GM18498 (cell line): ENCODE results near the gene FBXL17.

Experiments used
- ATAC-seq: cut with Tn5 transposase; IDR thresholded peaks from one replicate; pipeline ENCODE4 v1.9.1; 2021; ENCODE audit warnings: mild to moderate bottlenecking, moderate library complexity; ENCODE audit not compliant: unreplicated experiment

Gene FBXL17

DNA sequence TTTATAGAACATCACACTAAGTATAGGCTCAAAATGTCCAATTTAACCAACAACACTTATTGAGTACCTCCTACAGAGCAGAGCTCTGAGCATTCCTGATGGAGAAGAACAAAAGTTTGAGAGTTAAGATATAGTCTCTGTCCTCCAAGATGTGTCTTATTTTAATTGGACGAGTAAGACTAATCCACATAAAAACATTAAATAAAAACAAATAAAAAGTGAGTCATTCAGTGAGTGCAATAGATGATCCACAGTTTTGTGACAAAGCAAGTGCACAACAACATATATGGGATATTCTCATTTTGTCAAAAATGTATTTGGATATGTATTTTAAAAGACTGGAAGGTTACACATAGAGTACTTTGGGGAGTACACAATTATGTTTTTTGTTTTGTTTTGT is 277.4 kb downstream of the FBXL17 start:
- ATAC-seq = no peak

DNA sequence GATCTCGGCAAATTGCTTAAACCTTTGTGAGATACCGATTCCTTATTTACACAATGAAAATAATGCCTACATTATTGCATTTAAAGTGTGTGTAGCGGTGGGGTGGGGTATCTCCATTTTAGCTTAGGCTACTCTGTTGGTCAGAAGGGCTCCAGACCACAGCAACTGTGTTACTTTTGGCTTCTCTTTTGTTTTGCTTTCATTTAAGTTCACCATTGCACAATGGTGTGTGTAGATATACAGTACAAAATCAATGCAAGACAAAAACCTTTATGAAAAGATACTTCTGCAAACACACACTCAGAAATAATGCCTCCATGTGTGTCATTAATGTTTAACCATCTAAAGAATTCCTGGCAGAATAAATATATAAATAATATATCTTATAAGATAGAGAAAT is 279.4 kb downstream of the FBXL17 start:
- ATAC-seq = peak; percentile 47

DNA sequence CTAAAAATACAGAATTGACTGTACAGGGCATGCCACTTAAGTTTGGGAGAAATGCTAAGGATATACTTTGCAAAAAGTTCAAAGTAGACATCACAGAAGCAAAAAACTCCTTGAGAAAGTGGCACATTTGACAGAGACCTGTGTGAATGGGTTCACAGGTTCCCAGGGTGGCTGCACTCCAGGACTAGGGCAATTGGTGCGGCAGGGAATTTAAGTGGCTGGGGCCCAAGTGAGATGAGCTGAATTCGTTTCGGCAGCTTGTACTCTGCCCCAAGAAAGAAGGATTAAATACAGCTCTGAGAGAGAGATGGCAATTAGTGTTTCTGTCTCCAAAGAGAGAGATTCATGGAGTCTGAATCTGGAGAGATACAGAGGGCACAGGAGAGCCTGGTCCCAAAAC is 280.1 kb downstream of the FBXL17 start:
- ATAC-seq = no peak

DNA sequence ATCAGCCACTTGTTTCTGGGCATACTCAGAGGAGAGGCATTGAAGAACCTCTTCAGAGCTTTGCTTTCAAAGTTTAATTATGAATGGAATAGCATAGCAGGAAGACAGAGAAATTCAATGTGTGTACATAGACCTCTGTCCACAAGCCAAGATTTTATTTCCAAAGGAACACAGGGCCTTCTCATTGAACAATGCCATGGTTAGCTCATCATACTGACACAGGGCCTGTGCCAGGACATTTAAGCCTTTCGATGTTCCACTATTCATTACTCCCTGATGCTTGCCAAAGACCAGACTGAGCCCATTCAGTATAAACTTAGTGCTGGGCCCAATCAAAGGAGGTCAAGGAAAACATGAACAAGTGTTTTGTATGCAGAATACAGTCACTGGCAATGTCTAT is 280.8 kb downstream of the FBXL17 start:
- no peak for ATAC-seq

DNA sequence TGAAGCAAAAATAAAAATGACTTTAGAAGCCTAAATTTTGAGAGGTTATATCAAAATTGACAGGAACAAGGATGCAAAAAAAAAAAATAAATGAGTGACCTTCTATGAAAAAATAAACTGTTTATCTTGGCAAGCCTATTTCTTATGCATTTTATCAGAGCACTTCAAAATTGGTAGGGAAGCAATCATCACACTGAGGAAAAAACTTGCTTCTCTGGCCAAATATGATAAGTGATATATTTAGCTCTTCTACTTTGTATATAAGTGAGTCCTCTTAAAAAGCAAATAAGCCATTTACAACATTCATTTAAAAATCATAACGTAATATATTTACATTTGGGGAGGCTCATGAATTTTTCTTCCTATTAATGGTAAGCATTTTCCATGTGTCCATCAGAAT is 287.1 kb downstream of the FBXL17 start:
- ATAC-seq = no peak

DNA sequence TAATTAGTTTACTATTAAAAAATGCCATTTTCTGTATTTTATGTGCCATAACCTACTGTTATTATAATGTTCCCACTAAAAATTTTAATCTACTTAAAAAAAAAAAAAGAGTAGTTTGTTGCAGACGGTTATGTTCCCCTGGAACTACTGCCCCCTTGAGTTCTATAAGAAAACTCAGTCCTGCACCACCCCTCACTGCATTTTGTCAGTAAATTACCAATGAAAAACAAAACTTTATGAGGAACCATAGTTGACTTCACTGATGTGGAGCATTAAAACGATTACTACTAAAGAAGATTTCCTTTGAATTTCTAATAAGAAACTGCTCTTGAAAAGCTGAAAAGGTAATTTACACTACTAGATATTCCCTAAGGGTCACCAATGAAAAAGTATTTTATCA is 288.7 kb downstream of the FBXL17 start:
- no peak for ATAC-seq

DNA sequence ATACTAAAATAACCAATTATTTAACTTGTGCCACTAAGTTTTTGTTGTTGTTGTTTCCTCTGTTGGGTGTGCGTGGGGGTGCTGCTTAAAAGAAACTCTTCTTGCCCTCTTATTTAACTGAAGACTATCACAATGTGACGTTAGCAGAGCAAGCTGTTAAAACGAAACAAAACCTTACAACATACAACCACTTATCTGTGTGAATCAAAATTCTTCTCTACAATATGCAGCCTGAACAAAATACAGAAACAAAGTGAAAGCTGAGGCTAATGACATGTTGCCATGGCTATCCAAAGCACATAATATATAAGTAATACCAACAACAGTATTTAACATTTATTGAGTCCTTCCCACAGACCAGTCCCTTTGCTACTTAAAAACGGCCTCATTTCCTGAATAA is 291.0 kb downstream of the FBXL17 start:
- no peak for ATAC-seq

DNA sequence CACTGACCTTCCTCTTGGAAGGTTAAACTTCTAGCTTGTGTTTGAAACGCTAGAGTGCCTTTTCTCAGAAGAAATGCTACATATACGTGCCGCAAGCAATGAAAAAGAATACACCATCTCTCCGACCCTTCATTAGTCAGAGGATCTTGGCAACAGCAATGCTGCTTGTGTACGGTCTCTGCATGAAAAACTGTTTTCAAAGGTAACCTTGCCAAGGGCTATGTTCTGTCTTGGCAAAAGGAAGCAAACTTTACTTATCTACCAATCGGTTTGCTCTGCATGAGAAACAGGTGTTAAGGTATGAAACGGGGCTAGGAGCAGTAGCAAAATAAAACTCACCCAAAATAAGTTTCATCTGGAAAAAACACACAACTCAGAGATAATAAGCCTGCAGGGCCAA is 297.8 kb downstream of the FBXL17 start:
- no peak for ATAC-seq

DNA sequence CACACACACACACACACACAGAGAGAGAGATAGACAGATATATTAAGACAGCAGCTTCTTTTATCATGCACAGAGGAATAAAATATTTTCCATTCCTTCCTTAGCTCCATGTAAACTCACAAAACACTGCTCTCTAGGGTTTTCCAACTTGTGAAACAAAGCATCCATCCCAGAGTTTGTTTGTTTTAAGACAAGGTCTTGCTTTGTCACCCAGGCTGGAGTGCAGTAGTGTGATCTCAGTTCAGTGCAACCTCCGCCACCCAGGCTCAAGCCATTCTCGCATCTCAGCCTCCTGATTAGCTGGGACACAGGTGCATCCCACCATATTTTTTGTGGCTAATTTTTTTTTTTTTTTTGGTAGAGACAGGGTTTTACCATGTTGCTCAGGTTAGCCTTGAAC is 298.7 kb downstream of the FBXL17 start:
- no peak for ATAC-seq

DNA sequence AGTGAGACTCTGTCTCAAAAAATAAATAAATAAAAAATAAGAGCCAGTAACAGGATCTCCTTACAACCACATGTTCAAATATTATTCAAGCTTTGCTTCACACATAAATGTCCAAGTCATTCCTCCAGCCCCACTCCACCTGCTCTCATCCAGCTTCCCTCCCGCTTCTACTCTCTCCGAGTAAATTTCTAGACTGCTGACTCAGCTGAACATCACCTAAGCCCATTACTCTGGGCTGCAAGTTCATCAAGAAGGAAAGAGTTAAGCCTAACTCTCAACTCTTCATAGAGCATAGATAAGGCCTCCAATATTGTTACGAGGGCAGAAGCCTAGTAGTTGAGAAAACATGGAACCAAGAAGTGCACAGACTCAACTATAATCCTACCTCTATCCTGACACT is 300.2 kb downstream of the FBXL17 start:
- no peak for ATAC-seq

DNA sequence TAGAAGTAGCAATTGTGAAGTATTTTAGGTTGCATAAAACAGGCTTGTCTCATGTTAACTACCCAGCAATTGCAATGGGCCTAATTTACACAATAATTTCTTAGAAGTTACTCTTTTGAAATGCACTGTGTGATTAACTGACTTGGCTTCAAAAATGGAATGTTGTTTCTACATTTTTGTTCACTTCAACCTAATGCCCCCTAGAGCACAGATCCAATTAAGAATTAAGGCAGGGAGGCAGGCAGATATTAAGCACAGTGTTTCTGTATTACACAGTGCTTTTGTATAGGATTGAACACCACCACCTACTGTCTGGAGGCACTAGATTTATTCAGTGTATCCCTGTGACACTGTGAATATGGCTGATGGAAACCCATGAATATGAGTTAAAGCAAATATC is 302.1 kb downstream of the FBXL17 start:
- no peak for ATAC-seq

DNA sequence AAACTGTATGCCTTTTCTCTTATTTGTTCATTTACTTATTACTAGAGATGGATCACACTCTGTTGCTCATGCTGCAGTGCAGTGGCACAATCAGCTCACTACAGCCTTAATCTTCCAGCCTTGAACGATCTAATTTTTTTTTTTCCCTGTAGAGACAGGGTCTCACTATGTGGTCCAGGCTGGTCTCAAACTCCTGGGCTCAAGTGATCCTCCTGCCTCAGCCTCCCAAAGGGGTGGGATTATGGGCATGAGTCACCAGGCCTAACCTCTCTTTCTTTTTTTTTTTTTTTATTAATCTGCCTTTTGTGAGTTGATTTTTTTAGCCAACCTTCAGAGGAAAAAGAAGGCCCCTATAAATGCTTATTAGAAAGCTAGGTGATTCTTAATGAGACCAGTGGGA is 303.0 kb downstream of the FBXL17 start:
- no peak for ATAC-seq

DNA sequence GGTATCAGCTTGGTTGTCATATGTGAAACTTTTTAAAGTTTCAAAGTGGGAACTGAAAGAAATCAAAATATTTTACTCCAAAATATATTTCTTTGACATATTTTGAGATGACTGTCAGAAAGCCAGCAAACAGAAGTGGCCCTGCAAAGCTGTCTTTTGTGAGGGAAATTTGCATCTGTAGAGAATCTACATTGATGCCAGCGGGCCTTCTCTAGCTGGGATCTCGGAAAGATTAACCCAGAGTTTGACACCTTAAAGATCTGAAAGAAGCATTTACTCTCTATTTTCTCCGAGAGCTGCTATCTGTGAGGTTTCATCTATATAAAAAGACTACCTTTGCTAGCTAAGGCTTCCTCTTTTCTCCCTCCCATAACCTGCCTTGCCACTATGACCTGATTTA is 303.6 kb downstream of the FBXL17 start:
- ATAC-seq = no peak

DNA sequence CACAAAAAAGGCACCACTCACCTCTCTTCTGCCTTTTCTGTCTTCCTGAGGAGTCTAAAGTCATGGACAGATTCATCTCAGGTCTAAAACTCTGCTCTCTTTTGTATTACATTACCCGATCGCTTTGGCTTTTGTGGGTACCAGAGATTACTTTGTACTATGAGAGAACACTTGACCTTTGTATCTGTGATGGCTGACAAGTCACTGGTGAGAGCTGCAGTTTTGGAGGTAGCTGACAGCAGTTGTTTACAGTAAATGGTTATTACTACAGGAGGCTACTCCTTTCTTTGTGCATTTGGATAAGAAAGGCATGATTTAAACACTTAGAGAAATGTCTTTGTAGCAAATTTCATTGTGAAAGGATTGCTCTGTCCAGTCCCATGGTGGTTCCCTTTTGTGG is 307.3 kb downstream of the FBXL17 start:
- no peak for ATAC-seq

DNA sequence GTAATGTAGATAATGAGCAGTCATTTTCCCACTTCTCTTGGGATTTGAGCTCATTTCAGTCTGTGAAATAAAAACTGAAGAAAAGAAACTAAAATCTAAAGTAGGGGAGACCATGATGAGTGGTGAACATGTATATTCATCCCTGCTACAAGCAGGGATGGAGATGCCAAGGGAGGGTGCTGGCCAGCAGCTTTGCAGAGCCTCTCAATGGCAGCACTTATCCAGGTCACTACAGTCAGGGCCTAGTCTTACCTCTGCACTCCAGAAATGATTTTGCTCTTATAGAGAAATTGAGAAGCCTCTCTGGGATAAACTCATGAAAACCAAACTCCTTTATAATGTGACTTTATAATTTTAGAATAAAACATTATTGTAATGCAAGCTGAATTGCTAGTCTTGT is 317.6 kb downstream of the FBXL17 start:
- ATAC-seq = no peak

DNA sequence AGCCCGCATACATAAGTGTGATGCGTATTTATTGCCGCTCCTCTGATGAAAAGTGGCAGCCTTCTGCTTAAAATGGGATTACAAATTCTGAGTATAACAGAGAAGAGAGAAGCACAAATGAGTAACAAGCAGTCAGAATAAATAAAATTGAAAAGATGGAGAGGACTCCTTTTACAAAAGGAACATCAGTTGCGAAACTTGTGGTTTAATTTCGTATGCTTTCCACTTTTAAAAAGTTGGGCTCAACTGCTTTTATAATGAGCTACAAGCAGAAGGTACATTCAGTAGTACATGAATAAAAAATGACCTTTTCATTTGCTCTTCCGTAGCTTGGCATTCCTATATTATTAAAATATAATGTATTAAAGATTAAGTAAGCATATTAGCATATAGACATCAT is 320.0 kb downstream of the FBXL17 start:
- ATAC-seq = no peak

DNA sequence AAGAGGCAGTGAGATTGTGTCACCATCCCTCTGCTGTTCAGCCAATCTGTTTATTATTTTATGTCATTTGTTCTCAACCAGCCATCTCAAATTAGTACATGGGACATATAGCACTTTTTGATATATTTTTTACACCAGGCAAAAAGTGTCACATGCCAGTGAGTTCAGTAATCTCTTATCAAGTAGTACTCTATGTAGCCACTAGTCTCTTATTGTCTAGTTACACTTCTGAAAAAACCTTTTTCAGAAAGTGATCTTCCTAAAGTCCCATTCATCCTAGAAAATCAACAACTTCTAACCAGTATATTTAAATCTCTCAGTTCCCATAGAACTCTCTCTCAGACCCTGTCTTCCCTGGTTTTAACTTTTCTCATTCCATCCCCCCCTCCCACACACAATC is 321.6 kb downstream of the FBXL17 start:
- no peak for ATAC-seq

DNA sequence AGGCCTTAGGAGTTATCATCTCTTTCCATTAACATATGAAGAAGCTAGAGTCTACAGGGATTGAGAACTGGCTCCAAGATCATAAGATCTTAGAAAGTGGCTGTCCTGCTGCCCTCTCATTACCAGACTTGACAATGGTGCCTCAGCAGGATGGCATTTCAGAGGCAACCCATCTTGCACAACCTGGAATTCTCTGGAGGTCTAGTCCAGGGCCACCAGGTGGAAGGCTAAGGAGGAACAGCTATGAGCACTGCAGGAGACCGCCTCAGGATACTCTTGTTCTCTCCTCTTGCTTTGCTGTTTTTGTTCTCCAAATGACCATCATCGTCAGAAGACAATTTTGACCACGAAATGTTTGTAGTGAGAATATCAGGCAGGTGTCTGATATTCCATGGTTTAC is 322.6 kb downstream of the FBXL17 start:
- ATAC-seq = no peak

DNA sequence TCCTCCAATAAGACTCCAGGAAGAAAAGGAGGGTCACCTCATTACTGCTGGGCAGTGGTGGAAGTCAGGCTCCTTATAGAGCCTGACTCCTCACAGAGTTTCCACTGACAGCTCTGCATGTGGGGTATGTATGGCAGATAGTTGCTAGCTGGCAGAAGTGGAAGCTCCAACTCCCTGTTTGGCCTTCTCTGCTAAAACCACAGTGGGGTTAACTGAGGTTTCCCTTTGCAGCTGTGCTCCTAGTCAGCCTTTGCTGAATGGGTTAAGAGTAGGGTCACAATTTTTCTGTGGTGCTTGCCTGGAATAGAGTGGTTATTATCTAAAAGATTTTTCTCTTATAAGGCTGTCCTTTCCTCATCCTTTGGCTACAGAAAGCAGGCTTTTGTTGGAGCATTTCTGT is 327.5 kb downstream of the FBXL17 start:
- ATAC-seq = no peak

DNA sequence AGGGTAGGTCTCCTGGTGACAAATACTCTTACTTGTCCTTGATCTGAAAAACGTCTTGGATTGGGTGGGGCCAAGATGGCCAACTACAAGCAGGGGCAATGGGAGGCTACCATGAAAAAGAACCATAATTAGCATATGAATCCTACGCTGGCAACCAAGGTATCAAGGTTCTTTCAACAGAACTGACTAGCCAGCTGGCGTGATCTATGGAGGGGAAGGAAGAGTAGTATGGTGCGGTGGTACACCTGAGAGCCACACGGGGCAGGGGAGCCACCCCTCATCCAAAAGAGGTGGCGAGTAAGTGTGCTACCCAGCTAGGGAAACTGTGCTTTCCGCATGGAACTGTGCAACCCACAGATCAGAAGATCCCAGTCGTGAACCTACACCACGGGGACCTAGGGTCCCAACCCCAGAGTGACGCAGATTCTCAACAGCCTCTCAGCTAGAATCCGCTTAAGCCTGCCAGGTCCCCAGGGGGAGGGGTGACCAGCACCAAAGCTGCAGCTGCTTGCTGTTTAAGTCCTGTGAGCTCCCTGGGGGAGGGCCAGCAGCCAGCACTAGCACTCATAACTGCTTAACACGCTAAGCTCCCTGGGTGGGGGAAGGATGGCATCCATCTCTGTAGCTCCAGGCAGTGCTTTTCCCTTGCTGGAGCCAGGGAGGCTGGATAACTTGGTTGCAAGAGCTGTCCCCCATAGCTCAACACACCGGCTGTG is 334.8 kb downstream of the FBXL17 start:
- ATAC-seq = no peak

DNA sequence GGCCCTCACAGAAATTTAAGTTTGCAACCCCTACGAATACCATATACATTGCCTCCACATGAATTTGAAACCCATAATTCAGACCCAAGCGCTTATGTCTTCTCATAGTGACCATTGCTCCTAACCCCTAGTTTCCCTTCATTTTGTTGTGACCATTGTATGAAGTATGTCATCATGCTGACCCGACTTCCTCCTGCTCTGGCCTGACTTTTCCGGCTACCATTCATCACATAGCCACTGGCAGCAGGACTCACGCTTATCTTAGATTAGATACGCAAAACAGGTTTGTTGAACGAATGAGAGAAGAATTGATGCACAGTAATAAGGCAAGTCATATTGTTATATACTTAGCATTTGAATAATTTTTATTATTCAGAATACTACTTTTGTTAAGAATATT is 345.4 kb downstream of the FBXL17 start:
- ATAC-seq = no peak

DNA sequence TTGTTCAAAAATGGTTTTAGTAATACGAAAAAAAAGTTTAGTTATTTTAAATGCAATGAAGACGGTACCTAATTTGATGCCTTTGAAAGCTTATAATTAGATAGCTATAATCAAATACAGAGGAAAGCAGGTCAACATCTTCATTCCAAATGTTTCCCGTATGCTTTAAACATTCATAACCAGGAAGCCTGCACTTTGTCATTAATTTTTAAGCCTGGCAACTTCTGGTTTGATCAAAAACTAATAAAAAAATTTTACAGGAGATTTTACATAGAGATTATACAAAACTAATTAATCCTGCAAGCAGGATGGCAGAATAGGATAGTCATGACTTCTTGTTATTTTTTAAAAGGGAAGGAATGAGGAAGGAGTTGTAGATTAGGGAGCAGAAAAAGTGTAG is 353.0 kb downstream of the FBXL17 start:
- ATAC-seq = no peak

DNA sequence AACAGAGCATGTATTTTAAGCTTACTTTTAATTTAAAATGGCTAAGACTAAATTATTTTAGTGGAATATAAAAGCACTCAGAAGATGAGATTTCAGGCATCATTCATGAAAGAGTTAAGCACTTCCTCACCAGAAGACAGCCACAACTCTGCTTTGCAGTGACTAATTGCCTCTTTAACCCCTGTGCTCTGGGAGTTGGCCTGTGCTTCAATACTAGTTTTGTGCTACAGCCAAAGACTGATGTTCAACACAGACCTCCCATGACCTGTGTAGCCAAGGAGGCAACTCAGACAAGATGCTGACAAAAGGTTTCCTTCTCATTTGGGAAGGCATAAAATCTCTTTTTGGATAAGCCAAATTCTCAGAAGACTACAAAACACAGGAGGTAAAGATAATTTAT is 353.5 kb downstream of the FBXL17 start:
- ATAC-seq = no peak

DNA sequence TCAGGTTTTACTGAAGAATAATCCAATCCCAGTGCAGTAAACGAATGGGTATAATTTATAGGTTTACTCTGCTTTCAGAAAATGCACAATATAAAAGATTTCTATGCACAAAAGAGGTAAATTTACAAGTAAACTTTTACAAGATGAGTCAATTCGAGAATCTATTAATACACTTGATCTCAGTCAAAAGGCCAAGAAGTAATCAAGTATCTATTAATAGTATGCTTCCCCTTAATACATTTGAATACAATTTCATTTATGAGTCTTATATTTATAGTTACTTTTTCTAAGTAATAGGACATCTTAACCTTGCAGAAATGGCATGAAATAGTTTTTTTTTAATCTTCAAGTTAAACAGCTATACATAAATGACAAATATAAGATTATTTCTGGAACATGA is 355.9 kb downstream of the FBXL17 start:
- ATAC-seq = no peak
